ENCODE results near the gene CCDC78. TPM values are rescaled to one million over a fixed set of nuclear protein-coding genes. Genes with fewer than 3 reads are reported as not detected.
"Not testable (repeated sequence)": the region's sequence is repeated elsewhere in the genome, so short reads cannot be mapped to it uniquely, and the experiment has no call there.

CCDC78 gene
- total and polyA plus RNA-seq, 2 experiments from 2014 or later: 10.5 to 12.6 TPM

GRCh38 chr16:754121-754607 is 27.9 kb upstream of the CCDC78 start:
- not testable (repeated sequence) for H3K4me3 Mint-ChIP-seq; ATAC-seq; H3K36me3 ChIP-seq (ENCODE audit: insufficient read depth); H2AFZ ChIP-seq; H3K27me3 ChIP-seq (ENCODE audit: insufficient read depth); H4K20me1 ChIP-seq (replicated peaks; ENCODE audit: insufficient read depth); H3K9me2 ChIP-seq (ENCODE audit: insufficient read depth); H3K79me2 ChIP-seq (replicated peaks; ENCODE audit: insufficient read depth); DNase-seq (ENCODE audit: low spot score); H3F3A ChIP-seq (replicated peaks; ENCODE audit: low read depth); H3K4me3 ChIP-seq; H3K27ac Mint-ChIP-seq; H3K36me3 Mint-ChIP-seq (ENCODE audit: low read depth); H3K4me1 ChIP-seq (ENCODE audit: insufficient read depth); H3K27ac ChIP-seq (ENCODE audit: low read depth); H3K9me3 Mint-ChIP-seq; H3K4me2 ChIP-seq
- peaks cover 14% of the 10 kb centered on the region for H3K27me3 Mint-ChIP-seq (ENCODE audit: insufficient read depth, low read depth, poor library complexity)
- H3K4me1 Mint-ChIP-seq: peaks cover 21% of the 10 kb centered on the region

- H3K4me1 ChIP-seq (ENCODE audit: insufficient read depth): peaks cover 5% of the 10 kb centered on the region
- peak overlapping the region; percentile 49 for H3K4me2 ChIP-seq
- no peaks in the 10 kb centered on the region for H3K36me3 ChIP-seq (ENCODE audit: insufficient read depth)
- Mint-ChIP-seq H3K4me1 (peaks cover 21% of the 10 kb centered on the region), H3K27me3 (ENCODE audit: insufficient read depth, low read depth, poor library complexity) (peaks cover 19% of the 10 kb centered on the region), H3K9me3 (no peaks in the 10 kb centered on the region; the same call in 2 of the 3 replicates), H3K36me3 (ENCODE audit: low read depth) (no peaks in the 10 kb centered on the region), H3K27ac (no peak overlapping the region), H3K4me3 (peak overlapping the region; percentile 15; the same call in 1 of the 3 replicates)
- no peaks in the 10 kb centered on the region for H3K9me2 ChIP-seq (ENCODE audit: insufficient read depth)
- no peaks in the 10 kb centered on the region for H3K27me3 ChIP-seq (ENCODE audit: insufficient read depth)
- peak; percentile 50 for DNase-seq (ENCODE audit: low spot score)
- no peak overlapping the region for H3K27ac ChIP-seq (ENCODE audit: low read depth)
- no peaks in the 10 kb centered on the region for H4K20me1 ChIP-seq (replicated peaks; ENCODE audit: insufficient read depth)
- 0 out of 2 replicates have a peak, but pooled peaks cover 5% of the 10 kb centered on the region for H3F3A ChIP-seq (replicated peaks; ENCODE audit: low read depth)
- no peak overlapping the region for H3K4me3 ChIP-seq
- H2AFZ ChIP-seq: peak overlapping the region; percentile 89
- peak; percentile 84 for ATAC-seq
- no peaks in the 10 kb centered on the region for H3K79me2 ChIP-seq (replicated peaks; ENCODE audit: insufficient read depth)
- TF ChIP-seq EZH2 (IDR thresholded peaks at IDR 0.05; ENCODE audit: low read depth, unreplicated experiment) (no peak), ZNF114 (CRISPR knock-in tag; IDR thresholded peaks at IDR 0.05) (no peak), ZNF331 (CRISPR knock-in tag; IDR thresholded peaks at IDR 0.05; ENCODE audit: low read depth) (no peak), ETS1 (IDR thresholded peaks at IDR 0.05) (no peak), EZH2phosphoT487 (IDR thresholded peaks at IDR 0.05; ENCODE audit: unreplicated experiment) (no peak), STAT1 (IDR thresholded peaks at IDR 0.05; ENCODE audit: unreplicated experiment) (no peak), JUNB (IDR thresholded peaks at IDR 0.05; ENCODE audit: unreplicated experiment) (no peak), CREB1 (CRISPR knock-in tag; IDR thresholded peaks at IDR 0.05; ENCODE audit: low read depth) (no peak)
- TF ChIP-seq, protein P1, sequence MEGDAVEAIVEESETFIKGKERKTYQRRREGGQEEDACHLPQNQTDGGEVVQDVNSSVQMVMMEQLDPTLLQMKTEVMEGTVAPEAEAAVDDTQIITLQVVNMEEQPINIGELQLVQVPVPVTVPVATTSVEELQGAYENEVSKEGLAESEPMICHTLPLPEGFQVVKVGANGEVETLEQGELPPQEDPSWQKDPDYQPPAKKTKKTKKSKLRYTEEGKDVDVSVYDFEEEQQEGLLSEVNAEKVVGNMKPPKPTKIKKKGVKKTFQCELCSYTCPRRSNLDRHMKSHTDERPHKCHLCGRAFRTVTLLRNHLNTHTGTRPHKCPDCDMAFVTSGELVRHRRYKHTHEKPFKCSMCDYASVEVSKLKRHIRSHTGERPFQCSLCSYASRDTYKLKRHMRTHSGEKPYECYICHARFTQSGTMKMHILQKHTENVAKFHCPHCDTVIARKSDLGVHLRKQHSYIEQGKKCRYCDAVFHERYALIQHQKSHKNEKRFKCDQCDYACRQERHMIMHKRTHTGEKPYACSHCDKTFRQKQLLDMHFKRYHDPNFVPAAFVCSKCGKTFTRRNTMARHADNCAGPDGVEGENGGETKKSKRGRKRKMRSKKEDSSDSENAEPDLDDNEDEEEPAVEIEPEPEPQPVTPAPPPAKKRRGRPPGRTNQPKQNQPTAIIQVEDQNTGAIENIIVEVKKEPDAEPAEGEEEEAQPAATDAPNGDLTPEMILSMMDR (conservative IDR thresholded peaks at IDR 0.05; ENCODE audit: low read depth in 2 of 2): no peak
- TF ChIP-seq, protein P2, sequence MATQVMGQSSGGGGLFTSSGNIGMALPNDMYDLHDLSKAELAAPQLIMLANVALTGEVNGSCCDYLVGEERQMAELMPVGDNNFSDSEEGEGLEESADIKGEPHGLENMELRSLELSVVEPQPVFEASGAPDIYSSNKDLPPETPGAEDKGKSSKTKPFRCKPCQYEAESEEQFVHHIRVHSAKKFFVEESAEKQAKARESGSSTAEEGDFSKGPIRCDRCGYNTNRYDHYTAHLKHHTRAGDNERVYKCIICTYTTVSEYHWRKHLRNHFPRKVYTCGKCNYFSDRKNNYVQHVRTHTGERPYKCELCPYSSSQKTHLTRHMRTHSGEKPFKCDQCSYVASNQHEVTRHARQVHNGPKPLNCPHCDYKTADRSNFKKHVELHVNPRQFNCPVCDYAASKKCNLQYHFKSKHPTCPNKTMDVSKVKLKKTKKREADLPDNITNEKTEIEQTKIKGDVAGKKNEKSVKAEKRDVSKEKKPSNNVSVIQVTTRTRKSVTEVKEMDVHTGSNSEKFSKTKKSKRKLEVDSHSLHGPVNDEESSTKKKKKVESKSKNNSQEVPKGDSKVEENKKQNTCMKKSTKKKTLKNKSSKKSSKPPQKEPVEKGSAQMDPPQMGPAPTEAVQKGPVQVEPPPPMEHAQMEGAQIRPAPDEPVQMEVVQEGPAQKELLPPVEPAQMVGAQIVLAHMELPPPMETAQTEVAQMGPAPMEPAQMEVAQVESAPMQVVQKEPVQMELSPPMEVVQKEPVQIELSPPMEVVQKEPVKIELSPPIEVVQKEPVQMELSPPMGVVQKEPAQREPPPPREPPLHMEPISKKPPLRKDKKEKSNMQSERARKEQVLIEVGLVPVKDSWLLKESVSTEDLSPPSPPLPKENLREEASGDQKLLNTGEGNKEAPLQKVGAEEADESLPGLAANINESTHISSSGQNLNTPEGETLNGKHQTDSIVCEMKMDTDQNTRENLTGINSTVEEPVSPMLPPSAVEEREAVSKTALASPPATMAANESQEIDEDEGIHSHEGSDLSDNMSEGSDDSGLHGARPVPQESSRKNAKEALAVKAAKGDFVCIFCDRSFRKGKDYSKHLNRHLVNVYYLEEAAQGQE (IDR thresholded peaks at IDR 0.05; ENCODE audit: unreplicated experiment): no peak
Measured at GRCh38 chr16:752007-752312, 25.7 kb upstream of the CCDC78 start.

All from GM23338 (cell line).